ENCODE data around the gene OR10G2. TPM values are rescaled to one million over a fixed set of nuclear protein-coding genes. Genes with fewer than 3 reads are reported as not detected.

Gene OR10G2
- total and polyA plus RNA-seq, 2 donors (not counting 1 experiment from before 2014, with no cell fraction given) = not detected

DNA sequence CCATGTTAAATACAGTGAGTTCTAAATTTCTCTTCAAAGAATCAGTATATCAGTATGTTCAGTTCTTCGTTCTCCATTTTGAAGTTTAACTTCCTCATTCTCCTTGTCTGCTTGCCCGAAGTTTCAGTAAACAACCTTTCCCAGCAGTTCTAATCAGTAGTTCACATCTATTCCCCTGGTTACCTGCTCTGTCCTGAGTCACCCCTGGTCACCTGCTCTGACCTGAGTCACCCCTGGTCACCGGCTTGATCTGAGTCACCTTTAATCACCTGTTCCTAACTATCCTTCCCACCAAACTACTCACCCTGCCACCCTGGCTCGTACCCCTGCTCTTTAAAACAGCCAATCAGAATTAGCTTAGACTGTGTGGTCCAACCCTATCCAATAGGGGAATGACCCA is 45.4 kb downstream of the OR10G2 start:
- Histone ChIP-seq H4K20me1 (ENCODE audit: control insufficient read depth, extremely low read depth, insufficient read depth, low read length) (no peaks in the 10 kb centered on the region), H2AFZ (ENCODE audit: low read length) (no peak overlapping the region), H3K9ac (ENCODE audit: insufficient read depth, low read length) (no peak overlapping the region), H3K4me3 (replicated peaks in 1 of 4; ENCODE audit: control extremely low read depth in 1 of 4, insufficient read depth in 1 of 4, low read depth in 3 of 4, low read length in 4 of 4) (no peak overlapping the region), H3K36me3 (ENCODE audit: control insufficient read depth, insufficient read depth, low read length) (no peaks in the 10 kb centered on the region), H3K79me2 (ENCODE audit: control insufficient read depth, insufficient read depth, low read length) (no peaks in the 10 kb centered on the region), H3K9me3 (ENCODE audit: control insufficient read depth, insufficient read depth, low read depth, low read length) (no peaks in the 10 kb centered on the region), H3K27ac (ENCODE audit: insufficient read depth, low read length) (no peak overlapping the region), H3K27me3 (ENCODE audit: control insufficient read depth, insufficient read depth, low read length) (no peaks in the 10 kb centered on the region), H3K4me1 (ENCODE audit: control insufficient read depth, extremely low read depth, insufficient read depth, low read length) (no peaks in the 10 kb centered on the region), H3K4me2 (ENCODE audit: extremely low read depth, insufficient read depth, low read length) (no peak overlapping the region)
- TF ChIP-seq EZH2 (IDR thresholded peaks at IDR 0.05; ENCODE audit: low read length, missing control alignments) = no peak
- TF ChIP-seq, protein P1, sequence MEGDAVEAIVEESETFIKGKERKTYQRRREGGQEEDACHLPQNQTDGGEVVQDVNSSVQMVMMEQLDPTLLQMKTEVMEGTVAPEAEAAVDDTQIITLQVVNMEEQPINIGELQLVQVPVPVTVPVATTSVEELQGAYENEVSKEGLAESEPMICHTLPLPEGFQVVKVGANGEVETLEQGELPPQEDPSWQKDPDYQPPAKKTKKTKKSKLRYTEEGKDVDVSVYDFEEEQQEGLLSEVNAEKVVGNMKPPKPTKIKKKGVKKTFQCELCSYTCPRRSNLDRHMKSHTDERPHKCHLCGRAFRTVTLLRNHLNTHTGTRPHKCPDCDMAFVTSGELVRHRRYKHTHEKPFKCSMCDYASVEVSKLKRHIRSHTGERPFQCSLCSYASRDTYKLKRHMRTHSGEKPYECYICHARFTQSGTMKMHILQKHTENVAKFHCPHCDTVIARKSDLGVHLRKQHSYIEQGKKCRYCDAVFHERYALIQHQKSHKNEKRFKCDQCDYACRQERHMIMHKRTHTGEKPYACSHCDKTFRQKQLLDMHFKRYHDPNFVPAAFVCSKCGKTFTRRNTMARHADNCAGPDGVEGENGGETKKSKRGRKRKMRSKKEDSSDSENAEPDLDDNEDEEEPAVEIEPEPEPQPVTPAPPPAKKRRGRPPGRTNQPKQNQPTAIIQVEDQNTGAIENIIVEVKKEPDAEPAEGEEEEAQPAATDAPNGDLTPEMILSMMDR (conservative IDR thresholded peaks at IDR 0.05 in 1 of 2, IDR thresholded peaks at IDR 0.05 in 1 of 2; ENCODE audit: low read depth in 1 of 2, low read length in 2 of 2) = no peak
- DNase-seq (ENCODE audit: low read depth in 2 of 2) = no peak

Other genes with a start within 250 kb of the OR10G2 start
- gene CHD8, start 178.8 kb downstream of the OR10G2 start, total RNA-seq = 46.5 and 56.3 TPM in 2 replicates
- 11.1 and 19.3 TPM in 2 replicates for gene CHD8, start 178.8 kb downstream of the OR10G2 start, polyA plus RNA-seq
- 22.3 and 31.7 TPM in 2 replicates for gene RAB2B, start 158.0 kb downstream of the OR10G2 start, total RNA-seq
- gene RAB2B, start 158.0 kb downstream of the OR10G2 start, polyA plus RNA-seq = 17.6 and 27.8 TPM in 2 replicates
- gene TOX4, start 157.7 kb downstream of the OR10G2 start, total RNA-seq = 19.8 and 30.6 TPM in 2 replicates
- 86.1 and 92.5 TPM in 2 replicates for gene TOX4, start 157.7 kb downstream of the OR10G2 start, polyA plus RNA-seq
- gene METTL3, start 123.6 kb downstream of the OR10G2 start, total RNA-seq = 54.4 and 59.9 TPM in 2 replicates
- 39.2 and 44.0 TPM in 2 replicates for gene METTL3, start 123.6 kb downstream of the OR10G2 start, polyA plus RNA-seq
- gene SALL2, start 108.6 kb downstream of the OR10G2 start, total RNA-seq = 3.1 and 3.5 TPM in 2 replicates
- gene SALL2, start 108.6 kb downstream of the OR10G2 start, polyA plus RNA-seq = 3.9 and 6.1 TPM in 2 replicates
- gene OR10G3, start 54.9 kb downstream of the OR10G2 start, total RNA-seq = not detected in 2 replicates
- gene OR10G3, start 54.9 kb downstream of the OR10G2 start, polyA plus RNA-seq = not detected in 2 replicates
- not detected in 2 replicates for gene OR4E2, start 18.9 kb upstream of the OR10G2 start, total RNA-seq
- not detected in 2 replicates for gene OR4E2, start 18.9 kb upstream of the OR10G2 start, polyA plus RNA-seq
- not detected in 2 replicates for gene OR4E1, start 38.9 kb upstream of the OR10G2 start, total RNA-seq
- gene OR4E1, start 38.9 kb upstream of the OR10G2 start, polyA plus RNA-seq = not detected in 2 replicates